HepG2 (cell line): ENCODE data around the gene CA5B. TPM values are rescaled to one million over a fixed set of nuclear protein-coding genes. Genes with fewer than 3 reads are reported as not detected.
"Not testable (repeated sequence)": the region's sequence is repeated elsewhere in the genome, so short reads cannot be mapped to it uniquely, and the experiment has no call there.

Experiments used
- ATAC-seq: fragments of 200-7000 bp; cut with Tn5 transposase; 3 replicates; pipeline ENCODE4 v1.9.1; 2020; ENCODE audit warnings: mild to moderate bottlenecking, moderate library complexity
- BruUV-seq: library from RNA; stranded (reverse); fragments of 400-500 nt; replicated peaks from 2 replicates; lab custom pipeline; 2021; lab: Mats Ljungman, UMichigan
- CTCF ChIA-PET: fragments of 300-600 bp; formaldehyde crosslinking; extraction: SDS; loops from one replicate; lab custom pipeline; 2021; ENCODE audit warnings: low total read pairs, inconsistent platforms, low intra/inter-chr PET ratio; lab: Yijun Ruan, JAX
- POLR2A ChIA-PET: fragments of 350-600 bp; sonication (Branson Sonifier 250); formaldehyde crosslinking; loops from one replicate; lab custom pipeline; 2020; ENCODE audit warnings: antibody characterized with exemption, inconsistent platforms; lab: Yijun Ruan, JAX
- DNase-seq: peaks from one replicate; pipeline ENCODE4 v3.0.0-alpha.2; 2015; ENCODE audit warnings: low spot score
- FAIRE-seq: peaks from 3 replicates; lab custom pipeline; 2011; peaks lifted over from hg19 to GRCh38; lab: Jason Lieb, UNC
- H2AFZ ChIP-seq: one replicate; pipeline ENCODE4 v1.6.1; 2011; ENCODE audit warnings: low read length, inconsistent platforms
- H3K27ac ChIP-seq: fragments of 300-600 bp; 3 replicates; pipeline ENCODE4 v1.8.0; 2011; ENCODE audit warnings: mixed run types, mild to moderate bottlenecking, mixed read lengths, low read length, inconsistent platforms; ENCODE audit not compliant: insufficient read depth; ENCODE audit errors: extremely low read length
- H3K27me3 ChIP-seq, 2 experiments: fragments of 200-600 bp in 1 of 2; 2 replicates in 1 of 2; 3 replicates in 1 of 2; pipeline versions ENCODE4 v1.6.0 to v1.8.0; 2011; ENCODE audit warnings: low read length in 2 of 2, mild to moderate bottlenecking in 2 of 2, moderate library complexity in 2 of 2, inconsistent platforms in 1 of 2; ENCODE audit not compliant: insufficient read depth in 2 of 2, control insufficient read depth in 1 of 2
- H3K36me3 ChIP-seq, 2 experiments: fragments of 200-600 bp in 1 of 2; replicated peaks in 1 of 2; 2 replicates in 1 of 2; 3 replicates in 1 of 2; pipeline versions ENCODE4 v1.5.1 to v1.8.0; 2011; ENCODE audit warnings: low read length in 2 of 2, inconsistent platforms in 1 of 2; ENCODE audit not compliant: insufficient read depth in 2 of 2, control insufficient read depth in 1 of 2
- H3K4me1 ChIP-seq: 2 replicates; pipeline ENCODE4 v1.5.1; 2012; ENCODE audit warnings: low read length, inconsistent platforms; ENCODE audit not compliant: insufficient read depth
- H3K4me2 ChIP-seq: 2 replicates; pipeline ENCODE4 v1.6.0; 2011; ENCODE audit warnings: low read depth, low read length, inconsistent platforms
- H3K4me3 ChIP-seq, 3 experiments: fragments of 200-600 bp in 1 of 3; sonication (generic), shearing (Covaris generic) in 1 of 3; replicated peaks in 1 of 3; 2 replicates each; pipeline ENCODE4 v1.5.1; 2011 to 2016; ENCODE audit warnings: low read length in 3 of 3, inconsistent platforms in 2 of 3, low read depth in 2 of 3, mild to moderate bottlenecking in 2 of 3, control low read depth in 1 of 3, mixed read lengths in 1 of 3; ENCODE audit not compliant: insufficient read depth in 1 of 3
- H3K79me2 ChIP-seq: one replicate; pipeline ENCODE4 v1.6.1; 2011; ENCODE audit warnings: low read length, inconsistent platforms; ENCODE audit not compliant: insufficient read depth
- H3K9ac ChIP-seq: 2 replicates; pipeline ENCODE4 v1.6.0; 2011; ENCODE audit warnings: mild to moderate bottlenecking, low read depth, low read length, inconsistent platforms; ENCODE audit not compliant: insufficient read depth
- H3K9me3 ChIP-seq: 2 replicates; pipeline ENCODE4 v1.5.1; 2012; ENCODE audit warnings: mild to moderate bottlenecking, low read length
- H4K20me1 ChIP-seq: 2 replicates; pipeline ENCODE4 v1.6.0; 2011; ENCODE audit warnings: inconsistent platforms, mild to moderate bottlenecking, low read length, moderate library complexity; ENCODE audit not compliant: insufficient read depth
- CC2D1A ChIP-seq: sonication (generic); formaldehyde crosslinking; IDR thresholded peaks from 2 replicates; pipeline ENCODE4 v1.8.1; 2023; ENCODE audit warnings: mild to moderate bottlenecking, missing genetic modification reagents
- EZH2 ChIP-seq: conservative IDR thresholded peaks from 2 replicates; pipeline ENCODE4 v1.6.1; 2012; ENCODE audit warnings: mild to moderate bottlenecking, low read depth, low read length, moderate library complexity
- HDAC6 ChIP-seq: fragments of 200-600 bp; sonication (generic); IDR thresholded peaks from 2 replicates; pipeline ENCODE4 v1.7.0; 2017; ENCODE audit warnings: mild to moderate bottlenecking, antibody characterized with exemption, low read length, low read depth
- HOXA5 ChIP-seq: sonication (generic); formaldehyde crosslinking; IDR thresholded peaks from 2 replicates; pipeline ENCODE4 v1.4.0; 2020; ENCODE audit warnings: missing genetic modification reagents
- KDM6A ChIP-seq: IDR thresholded peaks from 2 replicates; pipeline ENCODE4 v1.6.1; 2016; ENCODE audit warnings: low read depth
- MTA1 ChIP-seq: sonication (generic); formaldehyde crosslinking; IDR thresholded peaks from 2 replicates; pipeline ENCODE4 v1.4.0; 2020; ENCODE audit warnings: missing genetic modification reagents, mild to moderate bottlenecking, borderline replicate concordance
- REPIN1 ChIP-seq: sonication (generic); formaldehyde crosslinking; IDR thresholded peaks from 2 replicates; pipeline ENCODE4 v1.8.0; 2022; ENCODE audit warnings: missing genetic modification reagents, low read depth, mild to moderate bottlenecking, borderline replicate concordance
- ZIK1 ChIP-seq: sonication (generic); formaldehyde crosslinking; IDR thresholded peaks from 2 replicates; pipeline ENCODE4 v1.5.0; 2020; ENCODE audit warnings: mild to moderate bottlenecking, low read depth, missing genetic modification reagents, borderline replicate concordance
- ZNF558 ChIP-seq: sonication (generic); formaldehyde crosslinking; IDR thresholded peaks from 2 replicates; pipeline ENCODE4 v1.9.0; 2022; ENCODE audit warnings: mild to moderate bottlenecking, missing genetic modification reagents, borderline replicate concordance
- ZSCAN31 ChIP-seq: sonication (generic); formaldehyde crosslinking; IDR thresholded peaks from 2 replicates; pipeline ENCODE4 v1.5.0; 2020; ENCODE audit warnings: low read depth, mild to moderate bottlenecking, missing genetic modification reagents
- WGBS: methylation state at CpG from one replicate; pipeline ENCODE4 v1.1.6; 2017; ENCODE audit warnings: low lambda C conversion rate; 5-methylcytosine and 5-hydroxymethylcytosine counted together
- in situ Hi-C: cut with HindIII; loops from 2 replicates; pipeline ENCODE4 v1.10.0; 2017; ENCODE audit warnings: low pct_unique_long_range_greater_than_20kb; ENCODE audit not compliant: extremely low pct_ligation_motif_present
- intact Hi-C: fragments of 100-400 bp; cut with micrococcal nuclease; formaldehyde crosslinking; loops from one replicate; pipeline ENCODE4 v1.10.0; 2022; ENCODE audit not compliant: unreplicated experiment
- polyA plus RNA-seq, 8 experiments: library from polyadenylated mRNA; depleted of rRNA in 3 of 8; stranded (reverse) in 7 of 8; unstranded in 1 of 8; fragments of >200 nt; fragmentation: Illumina TruSeq in 4 of 8; extraction: Trizol in 4 of 8; gene quantifications; 2 replicates each; pipeline versions ENCODE4 v1.2.1 to v1.2.3, GENCODE V29; 2011 to 2016; ENCODE audit warnings: low read depth in 4 of 8, missing spikeins in 1 of 8, mixed read lengths in 1 of 8; ENCODE audit not compliant: insufficient read depth in 1 of 8
- total RNA-seq, 5 experiments: library from RNA; depleted of rRNA; stranded (reverse); fragments of >200 nt; fragmentation: Illumina TruSeq; extraction: Trizol; gene quantifications; 2 replicates each; pipeline ENCODE4 v1.2.3, GENCODE V29; 2016; ENCODE audit warnings: low read depth in 1 of 5
- TF ChIP-seq, protein P1 (sequence below): sonication (generic); formaldehyde crosslinking; IDR thresholded peaks from 2 replicates; pipeline ENCODE4 v1.4.0; 2020; ENCODE audit warnings: missing genetic modification reagents
- TF ChIP-seq, protein P2 (sequence below): sonication (generic); formaldehyde crosslinking; IDR thresholded peaks from 2 replicates; pipeline ENCODE4 v1.5.1; 2020; ENCODE audit warnings: mild to moderate bottlenecking, moderate library complexity, missing genetic modification reagents

CA5B gene
- total and polyA plus RNA-seq, 2 of the 13 experiments (the other 11 are each of a cell fraction or from before 2014, with no cell fraction given): 1.7 to 2.2 TPM

DNA sequence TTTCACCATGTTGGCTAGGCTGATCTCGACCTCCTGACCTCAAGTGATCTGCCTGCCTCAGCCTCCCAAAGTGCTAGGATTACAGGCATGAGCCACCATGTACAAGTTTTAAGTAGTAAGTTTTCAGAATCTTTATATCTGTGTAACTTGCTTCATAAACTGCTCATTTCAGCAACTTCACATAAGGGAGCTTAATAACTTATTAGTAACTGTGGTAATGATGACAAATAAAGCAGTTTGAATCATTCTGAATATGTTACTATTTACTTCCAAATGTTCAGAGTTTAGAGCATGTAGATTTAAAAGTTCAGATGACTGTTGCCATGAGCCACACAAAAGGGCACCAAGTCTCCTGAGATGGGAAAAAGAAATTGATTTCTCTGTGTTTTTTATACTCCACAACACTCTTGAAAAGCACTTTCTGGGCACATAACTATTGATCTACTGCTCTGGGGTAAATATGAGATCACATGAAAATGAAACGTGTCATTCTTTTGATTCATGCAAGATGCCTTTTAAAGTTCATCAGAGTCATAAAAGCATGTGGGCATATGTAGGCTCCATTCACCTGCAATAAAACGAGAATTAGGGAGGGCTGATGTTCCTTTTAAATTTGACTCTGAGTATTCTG, 14.1 kb upstream of the CA5B start (continued):
- TF ChIP-seq MTA1 (CRISPR knock-in tag) (no peak), HDAC6 (no peak), KDM6A (no peak), REPIN1 (no peak), ZNF558 (no peak), EZH2 (no peak), HOXA5 (CRISPR knock-in tag) (no peak)
- TF ChIP-seq, protein P1, sequence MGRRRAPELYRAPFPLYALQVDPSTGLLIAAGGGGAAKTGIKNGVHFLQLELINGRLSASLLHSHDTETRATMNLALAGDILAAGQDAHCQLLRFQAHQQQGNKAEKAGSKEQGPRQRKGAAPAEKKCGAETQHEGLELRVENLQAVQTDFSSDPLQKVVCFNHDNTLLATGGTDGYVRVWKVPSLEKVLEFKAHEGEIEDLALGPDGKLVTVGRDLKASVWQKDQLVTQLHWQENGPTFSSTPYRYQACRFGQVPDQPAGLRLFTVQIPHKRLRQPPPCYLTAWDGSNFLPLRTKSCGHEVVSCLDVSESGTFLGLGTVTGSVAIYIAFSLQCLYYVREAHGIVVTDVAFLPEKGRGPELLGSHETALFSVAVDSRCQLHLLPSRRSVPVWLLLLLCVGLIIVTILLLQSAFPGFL: no peak

DNA sequence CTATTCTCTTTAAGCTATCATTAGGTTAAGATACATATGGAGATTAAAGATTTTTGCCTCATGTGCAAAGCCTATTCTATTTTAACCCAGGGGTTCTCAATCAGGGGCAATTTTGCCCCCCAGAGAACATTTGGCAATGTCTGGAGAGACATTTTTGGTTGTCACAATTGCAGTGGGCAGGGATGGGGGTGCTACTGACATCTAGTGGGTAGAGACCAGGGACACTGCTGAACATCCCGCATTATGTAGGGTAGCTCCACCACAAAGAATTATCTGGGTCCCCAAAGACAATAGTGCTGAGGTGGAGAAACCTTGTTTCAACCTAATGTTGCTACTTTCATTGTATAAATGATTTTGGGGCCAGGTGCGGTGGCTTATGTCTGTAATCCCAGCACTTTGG, 13.2 kb upstream of the CA5B start:
- no peak for ATAC-seq

DNA sequence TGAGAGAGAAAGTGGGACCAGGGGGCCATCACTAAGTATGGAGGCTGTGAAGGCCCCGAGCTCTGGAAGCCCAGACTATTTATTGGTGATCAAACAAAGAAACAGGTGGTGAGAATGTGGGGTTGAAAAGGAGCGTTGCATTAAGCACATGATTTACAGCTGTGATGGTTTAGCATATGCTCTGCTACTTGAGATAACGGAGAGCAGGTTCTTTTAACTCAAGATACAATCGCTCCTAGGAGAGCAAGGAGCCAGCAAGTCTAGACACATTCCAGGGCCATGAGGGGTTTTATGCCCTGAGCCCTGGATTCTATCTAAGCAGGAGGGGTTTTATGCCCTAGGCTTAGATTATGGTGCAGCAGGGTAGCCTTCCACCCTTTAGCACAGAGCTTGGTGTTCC, 6.7 kb upstream of the CA5B start:
- H3K27me3 ChIP-seq, H3K9me3 ChIP-seq, H2AFZ ChIP-seq, H3K4me3 ChIP-seq, DNase-seq, H3K27ac ChIP-seq, H4K20me1 ChIP-seq, CTCF ChIA-PET, H3K79me2 ChIP-seq, BruUV-seq, POLR2A ChIA-PET, in situ Hi-C loops, H3K36me3 ChIP-seq, H3K4me1 ChIP-seq, FAIRE-seq, H3K4me2 ChIP-seq, H3K9ac ChIP-seq, ATAC-seq, intact Hi-C loops: not testable (repeated sequence)
- 100% methylated on average over 3 of the region's 4 CpGs for WGBS

More for the DNA sequence above, 13.2 kb upstream of the CA5B start:
- no peaks in the 10 kb centered on the region for H3K4me1 ChIP-seq
- H3K27me3 ChIP-seq: no peaks in the 10 kb centered on the region
- ChIA-PET CTCF (no interaction called here), POLR2A (no interaction called here)
- in situ Hi-C loops: no loop called here
- H3K4me3 ChIP-seq: no peak overlapping the region
- TF ChIP-seq CC2D1A (CRISPR knock-in tag) (no peak), ZSCAN31 (CRISPR knock-in tag) (no peak), ZIK1 (CRISPR knock-in tag) (no peak)
- TF ChIP-seq, protein P2, sequence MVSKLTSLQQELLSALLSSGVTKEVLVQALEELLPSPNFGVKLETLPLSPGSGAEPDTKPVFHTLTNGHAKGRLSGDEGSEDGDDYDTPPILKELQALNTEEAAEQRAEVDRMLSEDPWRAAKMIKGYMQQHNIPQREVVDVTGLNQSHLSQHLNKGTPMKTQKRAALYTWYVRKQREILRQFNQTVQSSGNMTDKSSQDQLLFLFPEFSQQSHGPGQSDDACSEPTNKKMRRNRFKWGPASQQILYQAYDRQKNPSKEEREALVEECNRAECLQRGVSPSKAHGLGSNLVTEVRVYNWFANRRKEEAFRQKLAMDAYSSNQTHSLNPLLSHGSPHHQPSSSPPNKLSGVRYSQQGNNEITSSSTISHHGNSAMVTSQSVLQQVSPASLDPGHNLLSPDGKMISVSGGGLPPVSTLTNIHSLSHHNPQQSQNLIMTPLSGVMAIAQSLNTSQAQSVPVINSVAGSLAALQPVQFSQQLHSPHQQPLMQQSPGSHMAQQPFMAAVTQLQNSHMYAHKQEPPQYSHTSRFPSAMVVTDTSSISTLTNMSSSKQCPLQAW (CRISPR knock-in tag): no peak
- H2AFZ ChIP-seq: no peak overlapping the region
- H4K20me1 ChIP-seq: no peaks in the 10 kb centered on the region
- H3K36me3 ChIP-seq: no peaks in the 10 kb centered on the region
- H3K9me3 ChIP-seq: no peaks in the 10 kb centered on the region
- H3K9ac ChIP-seq: no peak overlapping the region
- intact Hi-C loops: no loop called here
- no peak overlapping the region for H3K4me2 ChIP-seq
- no TSS peak for BruUV-seq
- FAIRE-seq (no peak), DNase-seq (no peak)
- WGBS: 100% methylated on average over 1 of the region's 2 CpGs
- no peaks in the 10 kb centered on the region for H3K79me2 ChIP-seq
- H3K27ac ChIP-seq: no peak overlapping the region
